ENCODE data around the gene IL12A.

Gene IL12A

DNA sequence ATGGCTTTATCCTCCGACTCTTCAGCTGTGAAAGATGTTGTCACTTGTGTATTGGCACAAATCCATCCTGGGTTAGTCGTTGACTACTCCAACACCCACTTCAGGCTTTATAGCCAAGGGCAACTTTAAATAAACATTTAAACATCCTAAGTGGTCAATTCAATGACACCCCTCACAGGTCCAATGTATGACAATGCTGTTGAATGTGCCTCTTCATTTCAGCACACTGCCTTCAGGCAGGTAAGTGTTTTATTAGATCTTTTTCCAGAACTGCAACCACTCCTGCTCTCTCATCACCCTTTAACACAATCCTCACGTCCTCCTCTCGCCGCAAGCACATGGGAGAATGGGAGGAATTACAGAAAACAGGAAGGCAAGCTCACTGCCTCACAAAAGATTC, 30.3 kb downstream of the IL12A start:
- DNase-seq (ENCODE audit: extremely low spot score), result no peak
- TF ChIP-seq CTCF (IDR thresholded peaks at IDR 0.05; ENCODE audit: control extremely low read depth, extremely low read depth, low read depth, missing control alignments), result no peak
- ChIA-PET CTCF (no interaction called here), POLR2A (no interaction called here)

- ChIA-PET POLR2A (no interaction called here), CTCF (interaction anchor here (0.7 to 2.0 kb wide), 4 partner anchors 8 to 98 kb away, joined by 3 to 10 read pairs (median 6); no protein-coding TSS in a partner anchor)
- DNase-seq (ENCODE audit: extremely low spot score), result no peak
- TF ChIP-seq CTCF (IDR thresholded peaks at IDR 0.05; ENCODE audit: control extremely low read depth, extremely low read depth, low read depth, missing control alignments), result no peak
Measured at GRCh38 chr3:160020057-160020711, 31.5 kb downstream of the IL12A start.

- no peak for TF ChIP-seq CTCF (IDR thresholded peaks at IDR 0.05; ENCODE audit: control extremely low read depth, extremely low read depth, low read depth, missing control alignments)
- ChIA-PET CTCF (interaction anchor here (1.2 to 2.0 kb wide), 5 partner anchors 10 to 17 kb away, joined by 3 to 10 read pairs (median 7); no protein-coding TSS in a partner anchor), POLR2A (no interaction called here)
- DNase-seq (ENCODE audit: extremely low spot score), result no peak
Measured at GRCh38 chr3:160022068-160022467, 33.4 kb downstream of the IL12A start.

GRCh38 chr3:160023476-160023875, 34.8 kb downstream of the IL12A start:
- TF ChIP-seq CTCF (IDR thresholded peaks at IDR 0.05; ENCODE audit: control extremely low read depth, extremely low read depth, low read depth, missing control alignments), result no peak
- DNase-seq (ENCODE audit: extremely low spot score), result no peak
- POLR2A ChIA-PET, result no interaction called here
- CTCF ChIA-PET, result interaction anchor here (1.0 kb wide), 1 partner anchor 9 kb away, joined by 4 read pairs; no protein-coding TSS in a partner anchor

DNA sequence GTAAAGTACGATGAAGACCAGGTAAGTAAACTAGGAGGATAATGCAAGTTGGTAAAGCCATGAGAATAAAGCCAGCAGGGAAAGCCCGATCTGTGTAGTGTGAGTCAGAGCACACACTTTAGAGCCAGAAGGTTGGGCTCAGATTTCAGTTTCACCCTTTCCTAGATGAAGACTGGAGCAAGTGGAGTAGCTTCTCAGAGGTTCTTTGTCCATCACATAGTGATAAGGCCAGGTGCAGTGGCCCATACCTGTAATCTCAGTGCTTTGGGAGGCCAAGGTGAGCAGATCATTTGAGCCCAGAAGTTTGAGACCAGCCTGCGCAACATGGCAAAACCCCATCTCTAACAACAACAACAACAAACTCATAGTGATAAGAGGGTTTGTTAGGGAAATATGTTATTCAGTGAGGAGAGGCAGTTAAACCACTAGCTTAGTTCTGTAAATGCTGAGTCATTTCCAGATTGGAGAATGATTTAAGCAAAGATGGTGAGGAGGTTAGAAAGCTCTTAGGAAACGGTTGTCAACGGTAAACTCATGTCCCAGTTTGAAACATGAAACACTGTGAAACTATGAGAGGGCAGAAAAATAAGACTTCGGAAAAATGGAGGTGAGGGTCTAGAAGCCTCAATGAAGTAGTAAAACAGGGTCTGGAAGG, 39.0 kb downstream of the IL12A start:
- POLR2A ChIA-PET, result interaction anchor here (1.0 kb wide), 1 partner anchor 17 kb away, joined by 3 read pairs; no protein-coding TSS in a partner anchor
- TF ChIP-seq CTCF (IDR thresholded peaks at IDR 0.05; ENCODE audit: control extremely low read depth, extremely low read depth, low read depth, missing control alignments), result no peak
- DNase-seq (ENCODE audit: extremely low spot score), result peak; percentile 53
- CTCF ChIA-PET, result interaction anchor here (0.7 to 3.1 kb wide), 13 partner anchors 9 to 164 kb away, joined by 3 to 16 read pairs (median 5); partner anchors contain the start of gene IL12A

DNA sequence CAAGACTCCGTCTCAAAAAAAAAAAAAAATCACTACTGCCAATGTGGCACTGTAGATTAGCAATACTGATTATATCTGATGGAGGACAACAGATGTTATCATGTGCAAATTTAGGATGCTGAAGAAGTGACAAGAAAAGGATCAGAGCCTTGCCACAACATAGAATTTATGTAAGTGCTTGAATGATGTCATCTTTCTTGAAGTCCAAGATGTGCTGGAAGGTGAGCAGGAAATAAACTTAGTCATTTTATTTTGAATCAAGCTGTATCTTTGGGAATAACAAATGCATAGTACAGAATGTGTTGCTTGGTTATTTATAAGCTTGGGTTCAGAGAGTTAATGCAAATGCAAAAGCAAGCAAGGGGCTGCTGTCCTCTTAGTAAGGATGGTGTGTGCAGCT, 47.1 kb downstream of the IL12A start:
- POLR2A ChIA-PET, result no interaction called here
- no peak for DNase-seq (ENCODE audit: extremely low spot score)
- CTCF ChIA-PET, result interaction anchor here (1.1 to 2.0 kb wide), 3 partner anchors 11 to 24 kb away, joined by 3 to 5 read pairs (median 3); no protein-coding TSS in a partner anchor
- TF ChIP-seq CTCF (IDR thresholded peaks at IDR 0.05; ENCODE audit: control extremely low read depth, extremely low read depth, low read depth, missing control alignments), result no peak

All from GM10248 (cell line).